Muscle layer of duodenum (tissue), 2 donors: ENCODE data around the gene GATD1.
A peak's percentile ranks its signal among the peaks of the same experiment; 100 is the strongest.

Source experiments
- H3K27ac ChIP-seq: one replicate; pipeline ENCODE4 v1.7.0; 2013; ENCODE audit warnings: mild to moderate bottlenecking, low read length
- H3K27me3 ChIP-seq: one replicate; pipeline ENCODE4 v1.7.0; 2013; ENCODE audit warnings: low read depth, mild to moderate bottlenecking, control low read depth, low read length
- H3K36me3 ChIP-seq, 2 donors: one replicate each; pipeline ENCODE4 v1.7.0; 2013; ENCODE audit warnings: low read length in 2 of 2, control low read depth in 1 of 2, mild to moderate bottlenecking in 1 of 2; ENCODE audit not compliant: insufficient read depth in 2 of 2, control insufficient read depth in 1 of 2
- H3K4me1 ChIP-seq, 2 donors: one replicate each; pipeline ENCODE4 v1.7.0; 2013; ENCODE audit warnings: low read length in 2 of 2, mild to moderate bottlenecking in 2 of 2, control low read depth in 1 of 2, moderate library complexity in 1 of 2; ENCODE audit not compliant: insufficient read depth in 2 of 2, control insufficient read depth in 1 of 2
- H3K4me3 ChIP-seq, 2 donors: one replicate each; pipeline ENCODE4 v1.7.0; 2013; ENCODE audit warnings: low read length in 2 of 2, low read depth in 1 of 2, mild to moderate bottlenecking in 1 of 2
- H3K9me3 ChIP-seq, 2 donors: one replicate each; pipeline ENCODE4 v1.7.0; 2013; ENCODE audit warnings: low read length in 2 of 2, control low read depth in 1 of 2, mild to moderate bottlenecking in 1 of 2; ENCODE audit not compliant: control insufficient read depth in 1 of 2
- donor health status: healthy.

GATD1 gene

GRCh38 chr11:726278-727220, 50.7 kb downstream of the GATD1 start:
- Histone ChIP-seq H3K36me3 (no peaks in the 10 kb centered on the region), H3K9me3 (no peaks in the 10 kb centered on the region), H3K27ac (no peak overlapping the region), H3K27me3 (peaks cover 7% of the 10 kb centered on the region), H3K4me3 (peak overlapping the region in 1 of 2 donors; percentile 35), H3K4me1 (peaks cover 0 to 50% of the 10 kb centered on the region in 2 donors)

GRCh38 chr11:725624-726202, 51.6 kb downstream of the GATD1 start:
- Histone ChIP-seq H3K27ac (no peak overlapping the region), H3K4me1 (peaks cover 0 to 58% of the 10 kb centered on the region in 2 donors), H3K4me3 (peak overlapping the region in 1 of 2 donors; percentile 35), H3K9me3 (no peaks in the 10 kb centered on the region), H3K36me3 (no peaks in the 10 kb centered on the region), H3K27me3 (peaks cover 11% of the 10 kb centered on the region)

GRCh38 chr11:724778-725386, 52.4 kb downstream of the GATD1 start:
- H3K27me3 ChIP-seq = peaks cover 11% of the 10 kb centered on the region
- peaks cover 0 to 60% of the 10 kb centered on the region in 2 donors for H3K4me1 ChIP-seq
- no peak overlapping the region for H3K27ac ChIP-seq
- no peaks in the 10 kb centered on the region for H3K36me3 ChIP-seq
- no peaks in the 10 kb centered on the region for H3K9me3 ChIP-seq
- H3K4me3 ChIP-seq = no peak overlapping the region

GRCh38 chr11:724049-724777, 53.1 kb downstream of the GATD1 start:
- H3K4me3 ChIP-seq = no peak overlapping the region
- peaks cover 0 to 58% of the 10 kb centered on the region in 2 donors for H3K4me1 ChIP-seq
- H3K36me3 ChIP-seq = no peaks in the 10 kb centered on the region
- H3K9me3 ChIP-seq = no peaks in the 10 kb centered on the region
- peaks cover 11% of the 10 kb centered on the region for H3K27me3 ChIP-seq
- no peak overlapping the region for H3K27ac ChIP-seq

- no peak overlapping the region for H3K4me3 ChIP-seq
- peaks cover 0 to 49% of the 10 kb centered on the region in 2 donors for H3K4me1 ChIP-seq
- H3K27me3 ChIP-seq = peaks cover 11% of the 10 kb centered on the region
- H3K36me3 ChIP-seq = no peaks in the 10 kb centered on the region
- no peaks in the 10 kb centered on the region for H3K9me3 ChIP-seq
- no peak overlapping the region for H3K27ac ChIP-seq
Observed at GRCh38 chr11:723120-723883, 54.0 kb downstream of the GATD1 start.

- no peaks in the 10 kb centered on the region for H3K9me3 ChIP-seq
- peaks cover 0 to 40% of the 10 kb centered on the region in 2 donors for H3K4me1 ChIP-seq
- no peak overlapping the region for H3K4me3 ChIP-seq
- no peak overlapping the region for H3K27ac ChIP-seq
- peaks cover 11% of the 10 kb centered on the region for H3K27me3 ChIP-seq
- no peaks in the 10 kb centered on the region for H3K36me3 ChIP-seq
Observed at GRCh38 chr11:722346-722811, 54.9 kb downstream of the GATD1 start.

GRCh38 chr11:721741-722345, 55.4 kb downstream of the GATD1 start:
- Histone ChIP-seq H3K27ac (no peak overlapping the region), H3K4me3 (no peak overlapping the region), H3K9me3 (no peaks in the 10 kb centered on the region), H3K4me1 (peaks cover 0 to 37% of the 10 kb centered on the region in 2 donors), H3K27me3 (peaks cover 11% of the 10 kb centered on the region), H3K36me3 (no peaks in the 10 kb centered on the region)

GRCh38 chr11:721247-721740, 56.0 kb downstream of the GATD1 start:
- Histone ChIP-seq H3K36me3 (no peaks in the 10 kb centered on the region), H3K9me3 (no peaks in the 10 kb centered on the region), H3K4me1 (peaks cover 0 to 31% of the 10 kb centered on the region in 2 donors), H3K27me3 (peaks cover 11% of the 10 kb centered on the region), H3K27ac (no peak overlapping the region), H3K4me3 (peak overlapping the region in 1 of 2 donors; percentile 40)

GRCh38 chr11:720642-721246, 56.5 kb downstream of the GATD1 start:
- Histone ChIP-seq H3K4me1 (peaks cover 0 to 26% of the 10 kb centered on the region in 2 donors), H3K27me3 (peaks cover 11% of the 10 kb centered on the region), H3K4me3 (peak overlapping the region in 1 of 2 donors; percentile 40), H3K36me3 (no peaks in the 10 kb centered on the region), H3K27ac (no peak overlapping the region), H3K9me3 (no peaks in the 10 kb centered on the region)
